CMK (cell line): ENCODE data around the gene MAP2K5.

ENCODE experiments used
- DNase-seq: peaks from one replicate; pipeline ENCODE4 v3.0.0-alpha.2; 2010; ENCODE audit warnings: low read depth

MAP2K5 gene

DNA sequence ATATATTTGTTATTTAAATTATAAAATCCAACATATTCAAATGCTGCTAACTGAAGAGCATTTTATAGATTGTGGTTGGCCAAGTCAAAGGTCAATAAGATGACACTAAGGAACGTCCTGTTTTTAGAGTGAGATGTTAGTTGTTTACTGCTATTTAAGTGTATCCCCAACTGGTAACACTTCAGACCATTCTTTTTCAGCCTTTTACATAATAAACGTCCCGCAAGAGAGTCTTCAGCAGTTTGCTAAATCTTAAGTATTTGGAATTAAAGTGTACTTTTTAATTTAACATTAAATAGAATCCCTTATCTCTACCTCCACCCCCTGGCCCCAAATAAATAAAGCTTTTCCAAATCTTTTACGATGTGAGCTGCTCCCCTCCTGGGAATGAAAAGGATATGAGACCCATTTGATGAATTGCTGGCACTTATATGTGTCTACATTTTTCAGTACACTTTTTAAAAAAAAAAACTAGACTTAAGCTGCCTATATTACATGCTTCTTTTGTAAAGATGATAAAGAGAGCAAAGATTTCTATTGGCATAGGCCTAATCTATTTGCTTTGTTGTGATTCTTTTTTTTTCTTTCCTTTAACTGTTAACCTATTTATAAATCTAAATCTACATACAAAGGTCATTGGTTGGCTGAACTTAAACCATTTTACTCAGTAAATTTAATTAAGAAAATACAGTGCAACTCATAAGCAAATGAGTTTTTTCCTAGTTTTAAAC lies 181.0 kb downstream of the MAP2K5 start:
- no peak for DNase-seq

DNA sequence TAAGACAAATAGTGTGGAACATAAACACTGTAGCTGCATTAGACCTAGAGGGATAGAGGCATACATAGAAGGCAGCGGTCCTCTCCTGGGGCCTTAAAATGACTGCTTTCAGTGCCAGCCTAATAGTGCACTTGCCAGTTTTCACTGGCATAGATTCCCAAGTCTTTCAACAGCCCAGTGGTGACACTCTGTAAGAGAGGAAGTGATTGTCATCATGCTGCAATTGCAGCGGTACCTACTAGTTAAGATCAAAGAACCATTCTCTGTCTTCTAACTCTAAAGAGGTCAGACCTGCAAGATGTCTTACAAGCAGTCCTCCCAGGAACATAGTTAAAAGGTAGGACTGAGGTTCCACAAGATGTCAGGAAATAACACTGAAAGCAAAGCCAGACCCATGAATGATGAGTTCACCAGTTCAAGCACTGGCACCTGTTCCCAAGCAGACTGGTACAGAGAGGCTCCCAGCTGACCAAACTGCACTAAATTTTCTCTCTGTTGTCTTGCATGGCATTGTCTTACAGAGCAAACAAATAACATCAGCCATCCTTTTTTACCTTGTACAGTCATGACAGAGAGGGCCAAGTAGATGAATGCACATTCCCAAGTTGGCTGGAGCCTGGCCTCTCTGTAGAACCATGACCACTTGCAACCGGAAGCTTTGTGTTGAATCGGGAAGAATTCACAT lies 182.3 kb downstream of the MAP2K5 start:
- no peak for DNase-seq

DNA sequence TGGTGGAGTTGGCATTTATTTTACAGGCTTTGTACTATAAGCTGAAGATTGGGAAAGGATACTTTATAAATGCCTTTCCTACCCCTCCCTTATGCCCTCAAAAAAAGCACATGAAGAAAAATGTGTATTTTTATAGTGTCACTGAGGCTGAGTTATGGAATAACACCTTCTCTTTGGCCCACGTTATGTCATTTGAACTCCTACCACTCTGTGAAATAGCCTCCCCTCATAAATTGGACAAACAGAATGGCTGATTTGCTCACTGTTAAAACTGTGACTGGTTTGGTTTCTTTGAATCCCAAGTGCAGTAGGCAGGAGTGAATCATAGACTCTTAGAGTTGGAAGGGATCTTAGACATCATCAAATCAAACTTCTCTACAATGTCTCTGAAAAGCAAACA lies 187.6 kb downstream of the MAP2K5 start:
- no peak for DNase-seq

- DNase-seq: no peak
Measured at GRCh38 chr15:67731112-67731721, 188.7 kb downstream of the MAP2K5 start.

GRCh38 chr15:67732164-67732563 lies 189.7 kb downstream of the MAP2K5 start:
- no peak for DNase-seq

GRCh38 chr15:67732671-67733374 lies 190.3 kb downstream of the MAP2K5 start:
- DNase-seq: no peak

GRCh38 chr15:67735896-67736295 lies 193.4 kb downstream of the MAP2K5 start:
- no peak for DNase-seq

DNA sequence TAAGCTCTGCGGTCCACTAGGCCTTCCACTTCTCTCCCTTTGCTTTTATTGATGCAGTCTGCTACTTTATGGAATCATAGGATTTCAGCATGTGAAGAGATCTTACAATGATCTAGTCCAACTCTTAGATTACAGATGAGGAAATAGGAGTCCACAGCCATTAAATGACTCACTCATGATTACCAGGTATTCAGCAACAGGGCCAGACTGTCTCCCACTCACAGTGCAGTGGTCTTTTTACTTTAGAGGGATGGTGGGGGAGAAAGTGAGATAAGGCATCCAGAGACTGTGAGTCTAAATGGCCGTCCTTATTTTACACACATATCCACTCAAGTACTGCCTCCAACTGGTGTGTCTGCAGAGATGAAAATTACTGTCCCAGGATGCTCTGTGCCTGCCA lies 194.3 kb downstream of the MAP2K5 start:
- no peak for DNase-seq

DNA sequence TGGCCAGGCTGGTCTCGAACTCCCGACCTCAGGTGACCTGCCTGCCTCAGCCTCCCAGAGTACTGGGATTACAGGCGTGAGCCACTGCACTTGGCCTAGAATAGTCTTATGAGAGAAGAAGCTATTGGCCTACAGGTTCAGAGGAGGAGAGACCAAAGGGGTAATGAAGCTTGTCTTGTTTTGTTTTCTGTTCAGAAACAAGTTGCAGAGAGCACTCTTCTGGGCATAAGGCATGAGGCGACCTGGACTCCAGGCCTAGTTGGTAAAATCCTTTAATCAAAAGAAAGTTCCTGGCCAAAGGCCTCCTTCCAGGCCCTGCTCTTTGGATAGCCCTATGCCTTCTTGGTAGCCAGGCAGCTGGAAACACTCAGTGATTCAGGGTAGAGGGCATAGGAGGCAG lies 195.6 kb downstream of the MAP2K5 start:
- DNase-seq: no peak

- no peak for DNase-seq
Measured at GRCh38 chr15:67740405-67740804, 197.9 kb downstream of the MAP2K5 start.

DNA sequence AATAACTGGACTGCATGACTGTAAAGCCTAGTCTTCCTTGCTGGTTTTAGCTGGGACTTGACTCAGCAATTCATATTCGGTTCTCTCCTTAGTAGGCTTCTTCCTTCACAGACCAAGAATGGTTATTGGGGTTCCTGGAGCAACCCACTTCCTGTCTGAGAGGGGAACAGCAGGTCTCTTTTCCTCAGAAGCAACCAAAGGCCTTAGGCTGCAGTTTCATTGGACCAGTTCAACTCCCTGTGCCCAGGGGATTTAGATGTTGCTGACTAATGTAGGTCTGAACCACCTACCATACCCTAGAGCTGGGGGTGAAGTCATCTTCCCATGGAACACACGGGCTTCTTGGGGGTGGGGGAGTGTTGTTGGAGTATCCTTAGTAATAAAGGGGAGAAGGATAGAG lies 198.8 kb downstream of the MAP2K5 start:
- peak; percentile 26 for DNase-seq

GRCh38 chr15:67743558-67743957 lies 201.1 kb downstream of the MAP2K5 start:
- no peak for DNase-seq

- DNase-seq: no peak
Measured at GRCh38 chr15:67744331-67745072, 202.0 kb downstream of the MAP2K5 start.

GRCh38 chr15:67745073-67746006 lies 202.8 kb downstream of the MAP2K5 start:
- DNase-seq: no peak

DNA sequence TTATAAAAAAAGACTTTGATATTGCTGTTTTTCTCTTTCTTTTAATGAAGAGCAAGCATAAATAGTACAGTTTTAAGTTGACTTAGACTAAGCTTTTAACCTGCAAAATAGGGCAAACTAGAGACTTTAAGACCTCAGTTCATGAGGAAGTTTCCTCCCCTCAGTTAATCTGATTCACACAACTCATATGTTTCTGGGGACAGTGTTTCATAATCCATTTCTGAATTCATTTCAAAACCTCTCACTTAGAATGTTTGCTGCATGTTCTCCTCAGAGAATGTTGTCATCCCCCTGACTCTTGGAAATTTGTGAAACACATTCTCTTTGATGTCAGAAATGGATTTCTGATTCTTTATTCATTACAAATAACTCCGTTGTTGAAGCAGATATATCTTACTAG lies 203.5 kb downstream of the MAP2K5 start:
- DNase-seq: no peak

- DNase-seq: no peak
Measured at GRCh38 chr15:67746450-67746849, 203.9 kb downstream of the MAP2K5 start.

- no peak for DNase-seq
Measured at GRCh38 chr15:67747921-67748320, 205.4 kb downstream of the MAP2K5 start.

GRCh38 chr15:67750371-67750770 lies 207.9 kb downstream of the MAP2K5 start:
- no peak for DNase-seq

GRCh38 chr15:67753891-67754290 lies 211.4 kb downstream of the MAP2K5 start:
- no peak for DNase-seq

GRCh38 chr15:67755264-67755663 lies 212.8 kb downstream of the MAP2K5 start:
- no peak for DNase-seq

- no peak for DNase-seq
Measured at GRCh38 chr15:67755936-67756335, 213.4 kb downstream of the MAP2K5 start.
